K562 treated with DMSO at 1 percent for 48 hours (cell line): Measurements from ENCODE around the gene MAP6. TPM values are rescaled to one million over a fixed set of nuclear protein-coding genes. Genes with fewer than 3 reads are reported as not detected.

Source experiments
- total RNA-seq: library from RNA; unstranded; fragments of 300-600 nt; gene quantifications from 2 replicates; pipeline ENCODE4 v1.2.3, GENCODE V29; 2022; ENCODE audit warnings: low replicate concordance; ENCODE audit errors: extremely low read depth

MAP6 gene
- total RNA-seq, result not detected in 2 replicates

GRCh38 chr11:75668451-75669297 lies at the start of gene MAP6:
Gene MAP6 (minus strand): TSS chr11:75669038. CDS start chr11:75668369, 669 bp downstream.

GRCh38 chr11:75717608-75718418 lies 49.0 kb upstream of the MAP6 start, which contains the start of gene MOGAT2:
Gene MOGAT2 (plus strand): TSS chr11:75717838. CDS start chr11:75717889, 51 bp downstream.

GRCh38 chr11:75562048-75562835 lies 106.6 kb downstream of the MAP6 start, which contains the start of gene SERPINH1:
Gene SERPINH1 (plus strand): TSS chr11:75562253. CDS start chr11:75566350, 4,097 bp downstream.

Other genes with a start within 250 kb of the MAP6 start
- gene KLHL35, start 235.8 kb downstream of the MAP6 start, total RNA-seq, result not detected in 2 replicates
- not detected in 2 replicates for gene GDPD5, start 143.1 kb downstream of the MAP6 start, total RNA-seq
- 384 TPM in 1 of 2 replicates, not detected in the other for gene SERPINH1, start 106.8 kb downstream of the MAP6 start, total RNA-seq
- gene MOGAT2, start 48.8 kb upstream of the MAP6 start, total RNA-seq, result not detected in 2 replicates
- not detected in 2 replicates for gene DGAT2, start 99.7 kb upstream of the MAP6 start, total RNA-seq
- not detected in 2 replicates for gene UVRAG, start 146.2 kb upstream of the MAP6 start, total RNA-seq